CD14-positive monocyte (primary cell): ENCODE results near the gene NDUFB6. TPM values are rescaled to one million over a fixed set of nuclear protein-coding genes. Genes with fewer than 3 reads are reported as not detected.

Experiments used
- DNase-seq, 3 donors: peaks; one replicate each; pipeline ENCODE4 v3.0.0-alpha.2; 2011 to 2022
- H2AFZ ChIP-seq: 2 replicates; pipeline ENCODE4 v1.6.0; 2012; ENCODE audit warnings: mild to moderate bottlenecking, low read depth, low read length, inconsistent platforms; ENCODE audit not compliant: insufficient read depth, poor library complexity, severe bottlenecking
- H3K27ac ChIP-seq, 2 donors: 1 replicate in 1 of 2; 2 replicates in 1 of 2; pipeline ENCODE4 v1.5.1; 2012 to 2013; ENCODE audit warnings: low read length in 2 of 2, control low read depth in 1 of 2, inconsistent platforms in 1 of 2, low read depth in 1 of 2, mild to moderate bottlenecking in 1 of 2
- H3K27me3 ChIP-seq, 2 donors: one replicate each; pipeline versions ENCODE4 v1.6.0 to v1.6.1; 2011 to 2013; ENCODE audit warnings: low read length in 2 of 2; ENCODE audit not compliant: control insufficient read depth in 2 of 2, insufficient read depth in 2 of 2
- H3K36me3 ChIP-seq, 2 donors: replicated peaks in 1 of 2; 1 replicate in 1 of 2; 2 replicates in 1 of 2; pipeline versions ENCODE4 v1.5.1 to v1.6.1; 2012 to 2013; ENCODE audit warnings: low read length in 2 of 2, control low read depth in 1 of 2, inconsistent platforms in 1 of 2, mild to moderate bottlenecking in 1 of 2; ENCODE audit not compliant: insufficient read depth in 2 of 2, control insufficient read depth in 1 of 2
- H3K4me1 ChIP-seq, 2 donors: 1 replicate in 1 of 2; 2 replicates in 1 of 2; pipeline versions ENCODE4 v1.5.1 to v1.6.1; 2012 to 2013; ENCODE audit warnings: low read length in 2 of 2, control low read depth in 1 of 2, inconsistent platforms in 1 of 2, mild to moderate bottlenecking in 1 of 2, moderate library complexity in 1 of 2; ENCODE audit not compliant: insufficient read depth in 2 of 2, control insufficient read depth in 1 of 2
- H3K4me2 ChIP-seq: replicated peaks from 2 replicates; pipeline ENCODE3; 2012; ENCODE audit warnings: low read length, moderate library complexity, mild to moderate bottlenecking; ENCODE audit not compliant: poor library complexity, severe bottlenecking; ENCODE audit errors: extremely low read depth
- H3K4me3 ChIP-seq, 3 experiments: fragments of 200-600 bp in 1 of 3; sonication (generic) in 1 of 3; replicated peaks in 1 of 3; 1 replicate in 2 of 3; 2 replicates in 1 of 3; pipeline ENCODE4 v1.5.1; 2011 to 2013; ENCODE audit warnings: low read length in 3 of 3, mild to moderate bottlenecking in 3 of 3, control low read depth in 2 of 3, low read depth in 2 of 3, inconsistent platforms in 1 of 3, moderate library complexity in 1 of 3
- H3K79me2 ChIP-seq: 2 replicates; pipeline ENCODE4 v1.6.0; 2012; ENCODE audit warnings: mild to moderate bottlenecking, control low read depth, inconsistent platforms, low read length, moderate library complexity; ENCODE audit not compliant: insufficient read depth
- H3K9ac ChIP-seq: 2 replicates; pipeline ENCODE4 v1.6.0; 2017; ENCODE audit warnings: low read length, mild to moderate bottlenecking; ENCODE audit not compliant: insufficient read depth, poor library complexity, severe bottlenecking
- H3K9me3 ChIP-seq, 2 donors: replicated peaks in 1 of 2; 1 replicate in 1 of 2; 2 replicates in 1 of 2; pipeline versions ENCODE4 v1.5.1 to v1.6.1; 2012 to 2013; ENCODE audit warnings: low read length in 2 of 2, control low read depth in 1 of 2; ENCODE audit not compliant: control insufficient read depth in 1 of 2, insufficient read depth in 1 of 2
- H4K20me1 ChIP-seq: 2 replicates; pipeline ENCODE4 v1.6.0; 2012; ENCODE audit warnings: mild to moderate bottlenecking, low read length, control low read depth, moderate library complexity; ENCODE audit not compliant: insufficient read depth
- H3K27ac Mint-ChIP-seq, 7 donors: one replicate each; pipeline ENCODE4 v1.8.0; 2020; ENCODE audit warnings: mild to moderate bottlenecking in 7 of 7, mixed read lengths in 7 of 7, moderate library complexity in 6 of 7, inconsistent platforms in 2 of 7
- H3K27me3 Mint-ChIP-seq, 3 donors: one replicate each; pipeline ENCODE4 v1.8.0; 2021 to 2022; ENCODE audit warnings: low read depth in 3 of 3, mild to moderate bottlenecking in 3 of 3, mixed read lengths in 3 of 3, moderate library complexity in 3 of 3, inconsistent platforms in 1 of 3
- H3K36me3 Mint-ChIP-seq, 2 donors: one replicate each; pipeline ENCODE4 v1.8.0; 2020; ENCODE audit warnings: mixed read lengths in 2 of 2, inconsistent platforms in 1 of 2, mild to moderate bottlenecking in 1 of 2
- H3K4me1 Mint-ChIP-seq: one replicate; pipeline ENCODE4 v1.8.0; 2020; ENCODE audit warnings: mild to moderate bottlenecking, mixed read lengths
- H3K4me3 Mint-ChIP-seq, 2 donors: one replicate each; pipeline ENCODE4 v1.8.0; 2020; ENCODE audit warnings: mild to moderate bottlenecking in 2 of 2, mixed read lengths in 2 of 2, moderate library complexity in 1 of 2
- H3K9me3 Mint-ChIP-seq, 7 donors: one replicate each; pipeline ENCODE4 v1.8.0; 2020 to 2022; ENCODE audit warnings: mixed read lengths in 7 of 7, mild to moderate bottlenecking in 6 of 7, moderate library complexity in 6 of 7, inconsistent platforms in 2 of 7
- CTCF ChIP-seq: fragments of 200-600 bp; IDR thresholded peaks from one replicate; pipeline ENCODE4 v1.8.0; 2022; ENCODE audit warnings: antibody characterized with exemption, mild to moderate bottlenecking
- WGBS: methylation state at CpG from one replicate; pipeline ENCODE4 v1.1.5; 2013; ENCODE audit warnings: missing lambda C conversion rate; ENCODE audit not compliant: insufficient coverage; 5-methylcytosine and 5-hydroxymethylcytosine counted together
- intact Hi-C, 2 donors: fragments of 100-400 bp; cut with micrococcal nuclease; formaldehyde crosslinking; loops; one replicate each; pipeline versions ENCODE4 v1.15.0 to v1.15.1; 2023
- polyA plus RNA-seq, 3 donors: library from polyadenylated mRNA; depleted of rRNA in 1 of 3; unstranded in 2 of 3; stranded (reverse) in 1 of 3; fragments of 300-500 nt in 2 of 3; fragments of >200 nt in 1 of 3; fragmentation: Illumina TruSeq in 2 of 3; gene quantifications; 1 replicate in 2 of 3; 2 replicates in 1 of 3; pipeline ENCODE4 v1.2.3, GENCODE V29; 2012 to 2021

Gene NDUFB6
- polyA plus RNA-seq, 3 donors = 16.2 to 88.2 (median 77.6) TPM

GRCh38 chr9:32533816-32534215, 39.1 kb downstream of the NDUFB6 start:
- H3K27ac Mint-ChIP-seq = no peak overlapping the region
- Histone ChIP-seq H3K9me3 (no peaks in the 10 kb centered on the region), H3K4me3 (no peak overlapping the region), H3K4me1 (no peaks in the 10 kb centered on the region), H3K27ac (no peak overlapping the region), H2AFZ (no peak overlapping the region), H3K4me2 (no peak overlapping the region), H4K20me1 (no peaks in the 10 kb centered on the region), H3K27me3 (no peaks in the 10 kb centered on the region), H3K9ac (no peak overlapping the region), H3K36me3 (no peaks in the 10 kb centered on the region), H3K79me2 (no peaks in the 10 kb centered on the region)
- DNase-seq = no peak
- intact Hi-C loops = no loop called here
- WGBS = 100% methylated on average over 4 of the region's 4 CpGs
- TF ChIP-seq CTCF = no peak
- H3K27me3 Mint-ChIP-seq = no peaks in the 10 kb centered on the region
- peaks cover 0 to 2% (median 0%) of the 10 kb centered on the region in 7 donors for H3K9me3 Mint-ChIP-seq
- H3K4me1 Mint-ChIP-seq = no peaks in the 10 kb centered on the region
- H3K36me3 Mint-ChIP-seq = peaks cover 13 to 26% of the 10 kb centered on the region in 2 donors
- H3K4me3 Mint-ChIP-seq = no peak overlapping the region

- Mint-ChIP-seq H3K4me3 (no peak overlapping the region), H3K9me3 (peaks cover 0 to 2% (median 0%) of the 10 kb centered on the region in 7 donors), H3K36me3 (peaks cover 13 to 26% of the 10 kb centered on the region in 2 donors), H3K4me1 (no peaks in the 10 kb centered on the region), H3K27ac (no peak overlapping the region), H3K27me3 (no peaks in the 10 kb centered on the region)
- no peak for DNase-seq
- H3K4me3 ChIP-seq = no peak overlapping the region
- no peak overlapping the region for H3K4me2 ChIP-seq
- H3K36me3 ChIP-seq = no peaks in the 10 kb centered on the region
- no peaks in the 10 kb centered on the region for H3K27me3 ChIP-seq
- no peaks in the 10 kb centered on the region for H3K4me1 ChIP-seq
- no peaks in the 10 kb centered on the region for H3K79me2 ChIP-seq
- H3K9me3 ChIP-seq = no peaks in the 10 kb centered on the region
- WGBS = 100% methylated on average over 1 of the region's 6 CpGs
- H3K9ac ChIP-seq = no peak overlapping the region
- no peaks in the 10 kb centered on the region for H4K20me1 ChIP-seq
- H2AFZ ChIP-seq = no peak overlapping the region
- no peak overlapping the region for H3K27ac ChIP-seq
- TF ChIP-seq CTCF = no peak
- intact Hi-C loops = no loop called here
These were observed 39.6 kb downstream of the NDUFB6 start for GRCh38 chr9:32533336-32533735.
